SU-DHL-6 (cell line): ENCODE data around the gene ISG20.

ENCODE experiments used
- CTCF ChIP-seq: fragments of 200-600 bp; sonication (generic); IDR thresholded peaks from one replicate; pipeline ENCODE4 v1.5.1; 2017; ENCODE audit warnings: antibody characterized with exemption, mild to moderate bottlenecking, low read length, moderate library complexity; ENCODE audit not compliant: insufficient read depth, poor library complexity, severe bottlenecking
- EZH2phosphoT487 ChIP-seq: fragments of 200-600 bp; sonication (generic), shearing (Covaris generic); conservative IDR thresholded peaks from 2 replicates; pipeline ENCODE4 v1.6.1; 2018; ENCODE audit warnings: mild to moderate bottlenecking, antibody characterized with exemption, low read length, moderate library complexity, mixed read lengths

GRCh38 chr15:88621789-88622604 lies 16.8 kb upstream of the ISG20 start:
- TF ChIP-seq CTCF (no peak), EZH2phosphoT487 (no peak)
